ENCODE results near the gene BMPR1A. TPM values are rescaled to one million over a fixed set of nuclear protein-coding genes. Genes with fewer than 3 reads are reported as not detected.

BMPR1A gene
- total and polyA plus RNA-seq, 2 of the 13 experiments (the other 11 are each of a cell fraction or from before 2014, with no cell fraction given) = 17.8 to 44.2 TPM

DNA sequence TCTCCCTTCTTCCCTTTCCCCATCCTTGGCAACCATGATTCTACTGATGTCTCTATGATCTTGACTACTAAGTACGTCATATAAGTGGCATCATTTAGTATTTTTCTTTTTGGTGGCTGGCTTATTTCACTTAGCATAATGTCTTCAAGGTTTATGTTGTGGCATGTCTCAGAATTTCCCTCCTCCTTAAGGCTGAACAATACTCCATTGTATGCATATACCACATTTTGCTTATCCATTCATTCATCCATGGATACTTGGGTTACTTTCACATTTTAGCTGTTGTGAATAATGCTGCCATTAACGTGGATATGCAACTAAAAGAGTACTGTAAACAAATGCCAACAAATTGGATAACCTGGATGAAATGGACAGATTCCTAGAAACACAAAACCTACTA, 60.8 kb downstream of the BMPR1A start:
- Histone ChIP-seq H2AFZ (ENCODE audit: low read length) (no peak overlapping the region), H4K20me1 (ENCODE audit: insufficient read depth, low read length) (peaks cover 6% of the 10 kb centered on the region; the same call in 1 of the 2 replicates), H3K4me1 (ENCODE audit: insufficient read depth, low read length) (no peaks in the 10 kb centered on the region), H3K4me3 (replicated peaks in 1 of 3; ENCODE audit: insufficient read depth in 1 of 3, low read depth in 2 of 3, low read length in 3 of 3) (no peak overlapping the region), H3K79me2 (ENCODE audit: insufficient read depth, low read length) (peaks cover 63% of the 10 kb centered on the region), H3K9me3 (ENCODE audit: low read length) (no peaks in the 10 kb centered on the region), H3K27ac (ENCODE audit: extremely low read length, insufficient read depth, low read length) (no peak overlapping the region), H3K27me3 (ENCODE audit: control insufficient read depth in 1 of 2, insufficient read depth in 2 of 2, low read length in 2 of 2) (no peaks in the 10 kb centered on the region), H3K36me3 (replicated peaks in 1 of 2; ENCODE audit: control insufficient read depth in 1 of 2, insufficient read depth in 2 of 2, low read length in 2 of 2) (peaks cover 0 to 5% of the 10 kb centered on the region in 2 experiments; a peak in 2 of 5 replicates), H3K4me2 (ENCODE audit: low read depth, low read length) (no peak overlapping the region), H3K9ac (ENCODE audit: insufficient read depth, low read depth, low read length) (no peak overlapping the region)
- DNase-seq (ENCODE audit: low spot score) = no peak
- intact Hi-C loops (cut with micrococcal nuclease; ENCODE audit: unreplicated experiment) = no loop called here
- no peak for FAIRE-seq
- TF ChIP-seq MAF1 (CRISPR knock-in tag; IDR thresholded peaks at IDR 0.05; ENCODE audit: borderline replicate concordance) = no peak
- TF ChIP-seq ARID4A (CRISPR knock-in tag; IDR thresholded peaks at IDR 0.05; ENCODE audit: borderline replicate concordance) = no peak
- TF ChIP-seq ZNF276 (CRISPR knock-in tag; IDR thresholded peaks at IDR 0.05; ENCODE audit: low read depth) = no peak
- no peak for TF ChIP-seq ZNF510 (CRISPR knock-in tag; IDR thresholded peaks at IDR 0.05; ENCODE audit: low read depth)
- TF ChIP-seq KDM2A (CRISPR knock-in tag; IDR thresholded peaks at IDR 0.05; ENCODE audit: borderline replicate concordance, low read depth) = no peak
- TF ChIP-seq HNF4A (CRISPR knock-in tag; IDR thresholded peaks at IDR 0.05) = no peak
- TF ChIP-seq FOXA3 (CRISPR knock-in tag; IDR thresholded peaks at IDR 0.05) = no peak
- TF ChIP-seq, protein P1, sequence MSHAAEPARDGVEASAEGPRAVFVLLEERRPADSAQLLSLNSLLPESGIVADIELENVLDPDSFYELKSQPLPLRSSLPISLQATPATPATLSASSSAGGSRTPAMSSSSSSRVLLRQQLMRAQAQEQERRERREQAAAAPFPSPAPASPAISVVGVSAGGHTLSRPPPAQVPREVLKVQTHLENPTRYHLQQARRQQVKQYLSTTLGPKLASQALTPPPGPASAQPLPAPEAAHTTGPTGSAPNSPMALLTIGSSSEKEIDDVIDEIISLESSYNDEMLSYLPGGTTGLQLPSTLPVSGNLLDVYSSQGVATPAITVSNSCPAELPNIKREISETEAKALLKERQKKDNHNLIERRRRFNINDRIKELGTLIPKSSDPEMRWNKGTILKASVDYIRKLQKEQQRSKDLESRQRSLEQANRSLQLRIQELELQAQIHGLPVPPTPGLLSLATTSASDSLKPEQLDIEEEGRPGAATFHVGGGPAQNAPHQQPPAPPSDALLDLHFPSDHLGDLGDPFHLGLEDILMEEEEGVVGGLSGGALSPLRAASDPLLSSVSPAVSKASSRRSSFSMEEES (CRISPR knock-in tag; IDR thresholded peaks at IDR 0.05) = no peak
- no peak for TF ChIP-seq THYN1 (CRISPR knock-in tag; IDR thresholded peaks at IDR 0.05; ENCODE audit: borderline replicate concordance, low read depth)
- no peak for TF ChIP-seq ZNF550 (CRISPR knock-in tag; IDR thresholded peaks at IDR 0.05; ENCODE audit: borderline replicate concordance)
- no peak for TF ChIP-seq ZNF230 (CRISPR knock-in tag; IDR thresholded peaks at IDR 0.05)
- no peak for TF ChIP-seq PLRG1 (conservative IDR thresholded peaks at IDR 0.05)
- TF ChIP-seq SMAD9 (CRISPR knock-in tag; IDR thresholded peaks at IDR 0.05) = no peak
- TF ChIP-seq STAT6 (CRISPR knock-in tag; IDR thresholded peaks at IDR 0.05; ENCODE audit: borderline replicate concordance) = no peak
- no peak for ATAC-seq
- ChIA-PET POLR2A (no interaction called here), CTCF (ENCODE audit: low intra/inter-chr PET ratio, low total read pairs) (no interaction called here)
- 99% methylated on average over 2 of the region's 2 CpGs for WGBS (ENCODE audit: low lambda C conversion rate)
- no TSS peak for BruUV-seq (replicated peaks)
- in situ Hi-C loops (cut with HindIII; ENCODE audit: extremely low pct_ligation_motif_present, low pct_unique_long_range_greater_than_20kb) = no loop called here

All from HepG2 (cell line).